ENCODE data around the gene ADPRM.

The ADPRM gene

DNA sequence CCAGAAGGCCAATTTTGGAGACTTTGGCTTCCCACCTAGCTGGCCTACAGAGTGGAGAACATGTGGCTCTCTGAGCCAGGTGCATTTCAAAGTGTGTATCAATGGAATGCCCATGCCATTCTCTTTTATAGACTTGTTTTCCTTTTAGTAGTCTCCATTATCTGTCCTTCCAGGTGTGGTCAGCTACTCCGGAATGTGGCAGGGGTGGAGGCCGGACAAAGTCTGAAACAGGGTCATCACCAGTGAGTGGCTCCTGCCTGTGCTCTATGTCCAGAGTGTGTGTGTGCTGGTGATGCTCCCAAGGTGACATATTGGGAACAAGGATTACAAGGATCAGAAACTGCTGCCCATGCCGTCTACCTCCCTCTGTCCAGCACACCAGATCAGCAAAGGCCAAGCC is 36.3 kb downstream of the ADPRM start:
- DNase-seq (ENCODE audit: low spot score), result no peak
- H3K9me3 ChIP-seq (replicated peaks in 1 of 2; ENCODE audit: control insufficient read depth in 2 of 2, insufficient read depth in 1 of 2, low read depth in 1 of 2, low read length in 2 of 2), result no peaks in the 10 kb centered on the region
- H2AK5ac ChIP-seq (ENCODE audit: low read depth, low read length), result no peak overlapping the region
- no peak overlapping the region for H3K4me3 ChIP-seq (ENCODE audit: low read length in 2 of 2)
- no peak overlapping the region for H2BK12ac ChIP-seq (ENCODE audit: low read length)
- H2BK15ac ChIP-seq (ENCODE audit: low read length), result no peak overlapping the region
- H3K27me3 ChIP-seq (ENCODE audit: control insufficient read depth in 3 of 3, insufficient read depth in 3 of 3, low read depth in 1 of 3, low read length in 3 of 3), result peaks cover 0 to 15% (median 3%) of the 10 kb centered on the region in 3 experiments
- H2BK5ac ChIP-seq (ENCODE audit: low read length), result no peak overlapping the region
- no peak overlapping the region for H3K23ac ChIP-seq (ENCODE audit: low read depth, low read length, poor library complexity)
- no peak overlapping the region for H2BK120ac ChIP-seq (ENCODE audit: low read depth, low read length)
- H3K4me1 ChIP-seq (ENCODE audit: control insufficient read depth in 2 of 2, insufficient read depth in 1 of 2, low read depth in 1 of 2, low read length in 2 of 2), result peaks cover 1 to 4% of the 10 kb centered on the region in 2 donors
- no peak overlapping the region for H3K14ac ChIP-seq (ENCODE audit: low read length)
- H3K18ac ChIP-seq (ENCODE audit: low read length), result no peak overlapping the region
- no CpG with 5 or more reads among the region's 3 CpGs for WGBS, 2 donors (ENCODE audit: extremely low coverage in 2 of 2, insufficient read length in 2 of 2, insufficient replicate concordance in 1 of 2)
- no peak overlapping the region for H3K4me2 ChIP-seq (ENCODE audit: insufficient read depth, low read length, poor library complexity, severe bottlenecking)
- H3K4ac ChIP-seq (ENCODE audit: low read length), result no peak overlapping the region
- H4K91ac ChIP-seq (ENCODE audit: low read depth, low read length, poor library complexity), result no peak overlapping the region
- H4K8ac ChIP-seq (ENCODE audit: low read depth, low read length), result no peak overlapping the region
- no peaks in the 10 kb centered on the region for H3K79me1 ChIP-seq (ENCODE audit: low read depth, low read length)
- H2AFZ ChIP-seq (ENCODE audit: low read length), result no peak overlapping the region
- H3K9ac ChIP-seq (ENCODE audit: low read depth, low read length, poor library complexity), result no peak overlapping the region
- H3K36me3 ChIP-seq (replicated peaks in 1 of 2; ENCODE audit: control insufficient read depth in 2 of 2, insufficient read depth in 2 of 2, low read length in 2 of 2), result no peaks in the 10 kb centered on the region
- H3K27ac ChIP-seq (replicated peaks; ENCODE audit: low read length), result no peak overlapping the region

DNA sequence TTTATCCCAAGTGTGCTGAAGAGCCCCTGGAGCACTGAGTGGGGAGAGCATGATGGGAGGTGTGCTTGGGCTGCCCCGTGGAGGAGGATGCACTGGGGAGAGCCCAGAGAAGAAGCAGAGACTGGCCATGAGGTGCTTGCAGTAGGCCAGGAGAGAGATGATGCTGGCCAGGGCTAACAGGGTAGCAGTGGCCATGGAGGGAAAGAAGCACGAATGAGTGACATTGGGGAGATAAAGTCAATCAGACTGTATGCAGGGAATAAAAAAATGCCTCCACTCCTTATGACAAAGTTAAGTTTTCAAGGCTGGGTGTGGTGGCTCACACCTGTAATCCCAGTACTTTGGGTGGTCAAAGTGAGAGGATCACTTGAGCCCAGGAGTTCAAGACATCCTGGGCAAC is 37.9 kb downstream of the ADPRM start:
- Histone ChIP-seq H3K18ac (ENCODE audit: low read length) (no peak overlapping the region), H3K79me1 (ENCODE audit: low read depth, low read length) (no peaks in the 10 kb centered on the region), H3K4me2 (ENCODE audit: insufficient read depth, low read length, poor library complexity, severe bottlenecking) (no peak overlapping the region)

DNA sequence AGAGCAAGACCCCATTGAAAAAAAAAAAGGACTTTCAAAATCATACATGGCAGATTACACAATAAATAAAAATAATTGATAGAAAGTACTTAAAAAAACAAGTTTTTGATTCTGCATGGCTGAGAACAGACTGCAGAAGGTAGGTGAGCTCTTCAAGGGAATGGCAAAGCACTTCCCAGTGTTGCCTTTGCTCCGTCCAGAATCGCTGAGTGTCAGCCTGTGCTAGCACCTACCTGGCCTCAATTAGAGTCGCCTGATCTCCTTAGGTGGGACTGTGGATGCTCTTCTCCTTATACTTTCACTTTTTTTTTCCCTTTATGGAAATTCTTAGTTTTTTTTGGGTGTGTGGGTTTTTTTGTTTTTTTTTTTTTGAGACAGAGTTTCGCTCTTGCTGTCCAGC is 38.4 kb downstream of the ADPRM start:
- H4K8ac ChIP-seq (ENCODE audit: low read depth, low read length), result no peak overlapping the region
- peaks cover 1 to 3% of the 10 kb centered on the region in 2 donors for H3K4me1 ChIP-seq (ENCODE audit: control insufficient read depth in 2 of 2, insufficient read depth in 1 of 2, low read depth in 1 of 2, low read length in 2 of 2)
- DNase-seq (ENCODE audit: low spot score), result no peak
- H2AK5ac ChIP-seq (ENCODE audit: low read depth, low read length), result no peak overlapping the region
- H2BK120ac ChIP-seq (ENCODE audit: low read depth, low read length), result no peak overlapping the region
- H4K91ac ChIP-seq (ENCODE audit: low read depth, low read length, poor library complexity), result no peak overlapping the region
- no peak overlapping the region for H3K18ac ChIP-seq (ENCODE audit: low read length)
- no peak overlapping the region for H2BK15ac ChIP-seq (ENCODE audit: low read length)
- H2AFZ ChIP-seq (ENCODE audit: low read length), result no peak overlapping the region
- H3K4me2 ChIP-seq (ENCODE audit: insufficient read depth, low read length, poor library complexity, severe bottlenecking), result no peak overlapping the region
- H3K23ac ChIP-seq (ENCODE audit: low read depth, low read length, poor library complexity), result no peak overlapping the region
- H2BK5ac ChIP-seq (ENCODE audit: low read length), result no peak overlapping the region
- H3K27me3 ChIP-seq (ENCODE audit: control insufficient read depth in 3 of 3, insufficient read depth in 3 of 3, low read depth in 1 of 3, low read length in 3 of 3), result peaks cover 0 to 9% (median 3%) of the 10 kb centered on the region in 3 experiments
- H3K36me3 ChIP-seq (replicated peaks in 1 of 2; ENCODE audit: control insufficient read depth in 2 of 2, insufficient read depth in 2 of 2, low read length in 2 of 2), result no peaks in the 10 kb centered on the region
- no peaks in the 10 kb centered on the region for H3K79me1 ChIP-seq (ENCODE audit: low read depth, low read length)
- no peak overlapping the region for H2BK12ac ChIP-seq (ENCODE audit: low read length)
- H3K14ac ChIP-seq (ENCODE audit: low read length), result no peak overlapping the region
- no peak overlapping the region for H3K27ac ChIP-seq (replicated peaks; ENCODE audit: low read length)
- H3K9ac ChIP-seq (ENCODE audit: low read depth, low read length, poor library complexity), result no peak overlapping the region
- H3K4ac ChIP-seq (ENCODE audit: low read length), result no peak overlapping the region
- no peak overlapping the region for H3K4me3 ChIP-seq (ENCODE audit: low read length in 2 of 2)
- WGBS, 2 donors (ENCODE audit: extremely low coverage in 2 of 2, insufficient read length in 2 of 2, insufficient replicate concordance in 1 of 2), result no CpG with 5 or more reads among the region's 4 CpGs
- no peaks in the 10 kb centered on the region for H3K9me3 ChIP-seq (replicated peaks in 1 of 2; ENCODE audit: control insufficient read depth in 2 of 2, insufficient read depth in 1 of 2, low read depth in 1 of 2, low read length in 2 of 2)

More for the DNA sequence above, 37.9 kb downstream of the ADPRM start:
- Histone ChIP-seq H2BK120ac (ENCODE audit: low read depth, low read length) (no peak overlapping the region), H3K4me1 (ENCODE audit: control insufficient read depth in 2 of 2, insufficient read depth in 1 of 2, low read depth in 1 of 2, low read length in 2 of 2) (peaks cover 1 to 4% of the 10 kb centered on the region in 2 donors), H3K23ac (ENCODE audit: low read depth, low read length, poor library complexity) (no peak overlapping the region), H3K36me3 (replicated peaks in 1 of 2; ENCODE audit: control insufficient read depth in 2 of 2, insufficient read depth in 2 of 2, low read length in 2 of 2) (no peaks in the 10 kb centered on the region), H2BK15ac (ENCODE audit: low read length) (no peak overlapping the region), H3K9me3 (replicated peaks in 1 of 2; ENCODE audit: control insufficient read depth in 2 of 2, insufficient read depth in 1 of 2, low read depth in 1 of 2, low read length in 2 of 2) (no peaks in the 10 kb centered on the region), H2AFZ (ENCODE audit: low read length) (no peak overlapping the region), H4K8ac (ENCODE audit: low read depth, low read length) (no peak overlapping the region), H3K4me3 (ENCODE audit: low read length in 2 of 2) (no peak overlapping the region), H3K9ac (ENCODE audit: low read depth, low read length, poor library complexity) (no peak overlapping the region), H2BK12ac (ENCODE audit: low read length) (no peak overlapping the region), H3K27ac (replicated peaks; ENCODE audit: low read length) (no peak overlapping the region), H3K4ac (ENCODE audit: low read length) (no peak overlapping the region), H2BK5ac (ENCODE audit: low read length) (no peak overlapping the region), H4K91ac (ENCODE audit: low read depth, low read length, poor library complexity) (no peak overlapping the region), H3K27me3 (ENCODE audit: control insufficient read depth in 3 of 3, insufficient read depth in 3 of 3, low read depth in 1 of 3, low read length in 3 of 3) (peaks cover 0 to 9% (median 3%) of the 10 kb centered on the region in 3 experiments), H3K14ac (ENCODE audit: low read length) (no peak overlapping the region), H2AK5ac (ENCODE audit: low read depth, low read length) (no peak overlapping the region)
- no peak for DNase-seq (ENCODE audit: low spot score)
- WGBS, 2 donors (ENCODE audit: extremely low coverage in 2 of 2, insufficient read length in 2 of 2, insufficient replicate concordance in 1 of 2), result no CpG with 5 or more reads among the region's 2 CpGs

DNA sequence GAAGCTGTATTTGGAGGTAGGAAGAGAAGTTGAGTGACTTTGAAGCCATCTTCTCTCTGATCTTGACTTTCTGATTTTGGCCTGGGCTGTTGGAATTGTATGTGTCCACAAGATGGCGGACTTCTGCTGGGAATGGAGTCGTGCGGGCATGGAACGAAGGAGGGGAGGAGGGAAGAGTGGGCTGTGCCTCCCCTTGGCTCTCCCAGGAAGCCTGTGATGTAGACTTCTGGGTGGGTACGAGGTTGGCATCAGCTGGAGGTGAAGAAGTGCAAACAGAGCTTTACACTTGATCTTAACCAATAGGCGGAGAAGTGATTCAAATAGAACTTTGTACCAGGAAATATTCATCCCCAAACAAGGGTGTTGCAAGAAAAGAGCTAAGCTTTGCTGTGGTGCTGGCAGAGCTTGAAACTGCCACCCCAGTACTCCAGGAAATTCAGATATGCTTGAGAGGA is 39.8 kb downstream of the ADPRM start:
- H3K4me1 ChIP-seq (ENCODE audit: control insufficient read depth in 2 of 2, insufficient read depth in 1 of 2, low read depth in 1 of 2, low read length in 2 of 2), result peaks cover 0 to 1% of the 10 kb centered on the region in 2 donors
- H3K14ac ChIP-seq (ENCODE audit: low read length), result no peak overlapping the region
- H3K4me2 ChIP-seq (ENCODE audit: insufficient read depth, low read length, poor library complexity, severe bottlenecking), result no peak overlapping the region
- H3K9me3 ChIP-seq (replicated peaks in 1 of 2; ENCODE audit: control insufficient read depth in 2 of 2, insufficient read depth in 1 of 2, low read depth in 1 of 2, low read length in 2 of 2), result no peaks in the 10 kb centered on the region
- no peak for DNase-seq (ENCODE audit: low spot score)
- peak overlapping the region; percentile 15 for H2AFZ ChIP-seq (ENCODE audit: low read length)
- H2BK12ac ChIP-seq (ENCODE audit: low read length), result no peak overlapping the region
- no peaks in the 10 kb centered on the region for H3K36me3 ChIP-seq (replicated peaks in 1 of 2; ENCODE audit: control insufficient read depth in 2 of 2, insufficient read depth in 2 of 2, low read length in 2 of 2)
- no peak overlapping the region for H2BK5ac ChIP-seq (ENCODE audit: low read length)
- no peak overlapping the region for H3K9ac ChIP-seq (ENCODE audit: low read depth, low read length, poor library complexity)
- H3K4me3 ChIP-seq (ENCODE audit: low read length in 2 of 2), result no peak overlapping the region
- H2BK15ac ChIP-seq (ENCODE audit: low read length), result no peak overlapping the region
- H2BK120ac ChIP-seq (ENCODE audit: low read depth, low read length), result no peak overlapping the region
- H2AK5ac ChIP-seq (ENCODE audit: low read depth, low read length), result no peak overlapping the region
- no peak overlapping the region for H3K27ac ChIP-seq (replicated peaks; ENCODE audit: low read length)
- no peak overlapping the region for H4K8ac ChIP-seq (ENCODE audit: low read depth, low read length)
- no peak overlapping the region for H3K18ac ChIP-seq (ENCODE audit: low read length)
- no peak overlapping the region for H3K4ac ChIP-seq (ENCODE audit: low read length)
- no peak overlapping the region for H3K23ac ChIP-seq (ENCODE audit: low read depth, low read length, poor library complexity)
- no peaks in the 10 kb centered on the region for H3K79me1 ChIP-seq (ENCODE audit: low read depth, low read length)
- H4K91ac ChIP-seq (ENCODE audit: low read depth, low read length, poor library complexity), result no peak overlapping the region
- H3K27me3 ChIP-seq (ENCODE audit: control insufficient read depth in 3 of 3, insufficient read depth in 3 of 3, low read depth in 1 of 3, low read length in 3 of 3), result peaks cover 0 to 9% (median 0%) of the 10 kb centered on the region in 3 experiments
- no CpG with 5 or more reads among the region's 6 CpGs for WGBS, 2 donors (ENCODE audit: extremely low coverage in 2 of 2, insufficient read length in 2 of 2, insufficient replicate concordance in 1 of 2)
